Prostate gland (tissue), 2 donors: Measurements from ENCODE around the gene B3GNT7. TPM values are rescaled to one million over a fixed set of nuclear protein-coding genes. Genes with fewer than 3 reads are reported as not detected.

Source experiments
- DNase-seq: peaks from one replicate; pipeline ENCODE4 v3.0.0-alpha.2; 2019; ENCODE audit warnings: low spot score
- H3K27ac ChIP-seq, 2 donors: fragments of 200-600 bp; sonication (generic); 2 replicates each; pipeline ENCODE4 v1.5.1; 2017 to 2019
- H3K27me3 ChIP-seq: fragments of 200-600 bp; sonication (generic); replicated peaks from 2 replicates; pipeline ENCODE4 v1.5.1; 2019; ENCODE audit not compliant: insufficient read depth
- H3K36me3 ChIP-seq, 2 donors: fragments of 200-600 bp; sonication (generic); 1 replicate in 1 of 2; 2 replicates in 1 of 2; pipeline versions ENCODE4 v1.5.1 to v1.8.1; 2017 to 2019
- H3K4me1 ChIP-seq: fragments of 200-600 bp; sonication (generic); replicated peaks from 2 replicates; pipeline ENCODE4 v1.5.1; 2019
- H3K4me3 ChIP-seq, 2 donors: fragments of 200-600 bp; sonication (generic); 2 replicates each; pipeline ENCODE4 v1.5.1; 2017 to 2019
- H3K9me3 ChIP-seq: fragments of 200-600 bp; sonication (generic); 2 replicates; pipeline ENCODE4 v1.5.1; 2017
- POLR2A ChIP-seq: fragments of 450-650 bp; IDR thresholded peaks from one replicate; pipeline ENCODE4 v1.6.1; 2016; ENCODE audit warnings: antibody characterized with exemption, mild to moderate bottlenecking
- POLR2AphosphoS5 ChIP-seq: sonication (generic); formaldehyde crosslinking; IDR thresholded peaks from one replicate; pipeline ENCODE4 v1.6.1; 2017; ENCODE audit warnings: antibody characterized with exemption
- WGBS: methylation state at CpG from one replicate; pipeline ENCODE4 v1.1.5; 2018; 5-methylcytosine and 5-hydroxymethylcytosine counted together
- intact Hi-C: fragments of 100-400 bp; cut with DNase I; formaldehyde crosslinking; loops from one replicate; pipeline ENCODE4 v1.14.2; 2022
- total RNA-seq, 2 donors: library from RNA; depleted of rRNA; stranded (reverse); fragments of >200 nt; gene quantifications; one replicate each; pipeline ENCODE4 v1.1.0, GENCODE V29; 2016
- TF ChIP-seq, protein P1 (sequence below), 4 experiments: fragments of 200-600 bp in 2 of 4; fragments of 450-650 bp in 2 of 4; sonication (generic) in 2 of 4; IDR thresholded peaks; 1 replicate in 3 of 4; 2 replicates in 1 of 4; pipeline ENCODE4 v1.5.1; 2016 to 2019; ENCODE audit warnings: antibody characterized with exemption in 4 of 4, mild to moderate bottlenecking in 2 of 4, moderate library complexity in 2 of 4

B3GNT7 gene
- total RNA-seq, 2 donors from 2014 or later, result 2.1 to 7.4 TPM

DNA sequence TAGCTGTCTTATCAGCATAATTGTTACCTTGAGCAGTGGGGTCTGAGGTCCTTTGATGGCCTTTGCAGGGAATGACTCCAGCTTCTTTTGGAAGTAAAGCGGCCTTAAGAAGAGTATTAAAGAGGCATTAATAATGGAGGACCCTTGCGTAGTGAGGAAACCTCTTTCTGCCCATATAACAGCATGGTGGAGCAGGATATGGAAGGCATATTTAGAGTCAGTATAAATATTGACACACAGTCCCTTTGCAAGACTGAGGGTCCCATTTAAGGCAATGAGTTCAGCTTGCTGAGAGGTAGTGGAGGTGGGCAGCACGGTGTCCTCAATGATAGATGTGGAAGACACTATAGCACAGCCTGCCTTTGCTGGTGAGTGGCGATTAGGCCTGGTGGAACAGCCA is 36.1 kb downstream of the B3GNT7 start:
- Histone ChIP-seq H3K36me3 (no peaks in the 10 kb centered on the region), H3K27me3 (no peaks in the 10 kb centered on the region), H3K4me3 (no peak overlapping the region), H3K27ac (no peak overlapping the region), H3K9me3 (no peaks in the 10 kb centered on the region), H3K4me1 (no peaks in the 10 kb centered on the region)
- DNase-seq, result no peak
- 99% methylated on average over 4 of the region's 4 CpGs for WGBS
- intact Hi-C loops, result no loop called here
- TF ChIP-seq POLR2AphosphoS5, result no peak
- TF ChIP-seq, protein P1, sequence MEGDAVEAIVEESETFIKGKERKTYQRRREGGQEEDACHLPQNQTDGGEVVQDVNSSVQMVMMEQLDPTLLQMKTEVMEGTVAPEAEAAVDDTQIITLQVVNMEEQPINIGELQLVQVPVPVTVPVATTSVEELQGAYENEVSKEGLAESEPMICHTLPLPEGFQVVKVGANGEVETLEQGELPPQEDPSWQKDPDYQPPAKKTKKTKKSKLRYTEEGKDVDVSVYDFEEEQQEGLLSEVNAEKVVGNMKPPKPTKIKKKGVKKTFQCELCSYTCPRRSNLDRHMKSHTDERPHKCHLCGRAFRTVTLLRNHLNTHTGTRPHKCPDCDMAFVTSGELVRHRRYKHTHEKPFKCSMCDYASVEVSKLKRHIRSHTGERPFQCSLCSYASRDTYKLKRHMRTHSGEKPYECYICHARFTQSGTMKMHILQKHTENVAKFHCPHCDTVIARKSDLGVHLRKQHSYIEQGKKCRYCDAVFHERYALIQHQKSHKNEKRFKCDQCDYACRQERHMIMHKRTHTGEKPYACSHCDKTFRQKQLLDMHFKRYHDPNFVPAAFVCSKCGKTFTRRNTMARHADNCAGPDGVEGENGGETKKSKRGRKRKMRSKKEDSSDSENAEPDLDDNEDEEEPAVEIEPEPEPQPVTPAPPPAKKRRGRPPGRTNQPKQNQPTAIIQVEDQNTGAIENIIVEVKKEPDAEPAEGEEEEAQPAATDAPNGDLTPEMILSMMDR (IDR thresholded peaks at IDR 0.05), result no peak
- no peak for TF ChIP-seq POLR2A

- Histone ChIP-seq H3K27me3 (no peaks in the 10 kb centered on the region), H3K4me3 (no peak overlapping the region), H3K27ac (no peak overlapping the region), H3K36me3 (no peaks in the 10 kb centered on the region), H3K4me1 (no peaks in the 10 kb centered on the region), H3K9me3 (no peaks in the 10 kb centered on the region)
- no peak for DNase-seq
- 87% methylated on average over 8 of the region's 8 CpGs for WGBS
- intact Hi-C loops, result no loop called here
- TF ChIP-seq, protein P1 (IDR thresholded peaks at IDR 0.05), result no peak
- TF ChIP-seq POLR2A (no peak), POLR2AphosphoS5 (no peak)
These were observed 38.5 kb downstream of the B3GNT7 start for GRCh38 chr2:231433990-231434389.

DNA sequence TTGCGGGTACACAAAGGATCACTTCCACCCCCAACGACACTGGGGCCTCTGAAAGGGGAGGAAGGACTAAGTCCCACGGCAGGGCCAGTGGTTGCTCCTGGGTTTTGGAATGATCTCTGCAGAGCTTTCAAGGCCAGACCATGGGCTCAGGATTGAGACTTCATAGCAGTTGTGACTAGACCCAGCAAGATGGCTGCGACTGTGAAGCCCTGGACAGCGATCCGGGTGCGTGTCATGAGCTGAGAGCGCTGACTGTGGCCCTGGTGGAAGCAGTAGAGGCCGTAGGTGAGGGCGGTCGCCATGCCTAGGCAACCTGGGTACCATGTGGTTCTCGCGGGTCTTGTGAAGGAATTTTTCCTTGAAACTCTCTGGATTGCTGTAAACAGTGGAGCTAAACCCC is 41.4 kb downstream of the B3GNT7 start:
- no peak for TF ChIP-seq POLR2A
- no peak for TF ChIP-seq POLR2AphosphoS5
- TF ChIP-seq, protein P1 (IDR thresholded peaks at IDR 0.05), result no peak
- 91% methylated on average over 13 of the region's 13 CpGs for WGBS
- Histone ChIP-seq H3K36me3 (no peaks in the 10 kb centered on the region), H3K9me3 (no peaks in the 10 kb centered on the region), H3K4me3 (no peak overlapping the region), H3K27ac (no peak overlapping the region), H3K4me1 (no peaks in the 10 kb centered on the region), H3K27me3 (no peaks in the 10 kb centered on the region)
- DNase-seq, result no peak
- intact Hi-C loops, result no loop called here

DNA sequence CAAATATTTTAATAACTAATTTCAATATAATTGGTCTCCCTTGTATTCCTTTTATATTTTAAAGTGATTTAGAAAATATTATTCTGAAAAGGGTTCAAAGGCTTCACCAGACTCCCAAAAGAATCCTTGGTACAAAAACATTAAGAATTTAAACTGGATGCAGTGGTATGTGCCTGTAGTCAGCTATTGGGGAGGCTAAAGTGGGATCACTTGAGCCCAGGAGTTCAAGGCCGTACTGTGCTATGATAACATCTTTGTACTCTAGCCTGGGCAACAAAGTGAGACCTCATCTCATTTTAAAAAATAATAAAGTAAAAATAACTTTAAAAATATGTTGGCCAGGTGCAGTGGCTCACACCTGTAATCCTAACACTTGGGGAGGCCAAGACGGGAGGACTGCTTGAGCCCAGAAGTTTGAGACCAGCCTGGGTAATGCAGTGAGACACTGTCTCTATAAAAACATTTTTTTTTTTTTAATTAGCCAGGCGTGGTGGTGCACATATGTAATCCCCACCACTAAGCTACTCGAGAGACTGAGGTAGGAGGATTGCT is 54.1 kb downstream of the B3GNT7 start:
- no peaks in the 10 kb centered on the region for H3K9me3 ChIP-seq
- TF ChIP-seq, protein P1 (IDR thresholded peaks at IDR 0.05), result no peak
- TF ChIP-seq POLR2AphosphoS5 (no peak), POLR2A (no peak)
- WGBS, result 87% methylated on average over 4 of the region's 4 CpGs
- H3K27me3 ChIP-seq, result no peaks in the 10 kb centered on the region
- H3K27ac ChIP-seq, result no peak overlapping the region
- no peak overlapping the region for H3K4me3 ChIP-seq
- H3K36me3 ChIP-seq, result peaks cover 0 to 5% of the 10 kb centered on the region in 2 donors
- intact Hi-C loops, result loop anchor here (5.0 kb wide), 2 partner anchors 222 to 347 kb away; no protein-coding TSS in a partner anchor
- H3K4me1 ChIP-seq, result no peaks in the 10 kb centered on the region
- DNase-seq, result no peak

DNA sequence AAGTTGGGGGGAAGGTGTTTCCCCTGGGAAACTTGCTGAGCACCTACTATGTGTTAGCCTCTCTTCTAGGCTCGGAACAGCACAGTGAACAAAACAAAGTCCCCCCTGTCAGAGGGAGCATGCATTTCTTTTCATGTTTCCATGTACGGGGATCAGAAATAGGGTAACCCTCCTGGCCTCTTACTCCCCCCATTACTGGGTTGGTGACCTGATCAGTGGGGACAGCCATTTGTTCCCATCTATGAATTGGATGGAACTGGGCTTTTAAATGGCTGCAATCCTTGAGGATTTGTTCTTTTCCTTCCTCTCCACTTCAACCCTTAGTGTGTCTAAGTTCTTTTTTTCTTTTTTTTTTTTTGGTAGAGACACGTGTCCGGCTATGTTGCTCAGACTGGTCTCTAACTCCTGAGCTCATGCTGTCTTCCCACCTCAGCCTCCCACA is 55.1 kb downstream of the B3GNT7 start:
- 91% methylated on average over 4 of the region's 4 CpGs for WGBS
- no peaks in the 10 kb centered on the region for H3K9me3 ChIP-seq
- intact Hi-C loops, result loop anchor here (5.0 kb wide), 2 partner anchors 223 to 348 kb away; no protein-coding TSS in a partner anchor
- no peak overlapping the region for H3K4me3 ChIP-seq
- no peaks in the 10 kb centered on the region for H3K27me3 ChIP-seq
- H3K4me1 ChIP-seq, result no peaks in the 10 kb centered on the region
- DNase-seq, result no peak
- H3K27ac ChIP-seq, result no peak overlapping the region
- no peak for TF ChIP-seq POLR2AphosphoS5
- no peak for TF ChIP-seq POLR2A
- TF ChIP-seq, protein P1 (IDR thresholded peaks at IDR 0.05), result no peak
- H3K36me3 ChIP-seq, result peaks cover 0 to 5% of the 10 kb centered on the region in 2 donors
